ENCODE results near the gene AP5B1.

GRCh38 chr11:65767406-65767805 is 13.4 kb downstream of the AP5B1 start:
- TF ChIP-seq TAF1 (IDR thresholded peaks at IDR 0.05; ENCODE audit: borderline replicate concordance, insufficient read depth, low read length) (no peak), POLR2AphosphoS5 (IDR thresholded peaks at IDR 0.05; ENCODE audit: low read depth, low read length) (no peak), SIN3A (IDR thresholded peaks at IDR 0.05; ENCODE audit: borderline replicate concordance, insufficient read depth, low read length) (no peak), FOXP2 (optimal IDR thresholded peaks at IDR 0.05; ENCODE audit: borderline replicate concordance, extremely low read depth, extremely low read length, insufficient read depth) (no peak)
- TF ChIP-seq, protein P1, sequence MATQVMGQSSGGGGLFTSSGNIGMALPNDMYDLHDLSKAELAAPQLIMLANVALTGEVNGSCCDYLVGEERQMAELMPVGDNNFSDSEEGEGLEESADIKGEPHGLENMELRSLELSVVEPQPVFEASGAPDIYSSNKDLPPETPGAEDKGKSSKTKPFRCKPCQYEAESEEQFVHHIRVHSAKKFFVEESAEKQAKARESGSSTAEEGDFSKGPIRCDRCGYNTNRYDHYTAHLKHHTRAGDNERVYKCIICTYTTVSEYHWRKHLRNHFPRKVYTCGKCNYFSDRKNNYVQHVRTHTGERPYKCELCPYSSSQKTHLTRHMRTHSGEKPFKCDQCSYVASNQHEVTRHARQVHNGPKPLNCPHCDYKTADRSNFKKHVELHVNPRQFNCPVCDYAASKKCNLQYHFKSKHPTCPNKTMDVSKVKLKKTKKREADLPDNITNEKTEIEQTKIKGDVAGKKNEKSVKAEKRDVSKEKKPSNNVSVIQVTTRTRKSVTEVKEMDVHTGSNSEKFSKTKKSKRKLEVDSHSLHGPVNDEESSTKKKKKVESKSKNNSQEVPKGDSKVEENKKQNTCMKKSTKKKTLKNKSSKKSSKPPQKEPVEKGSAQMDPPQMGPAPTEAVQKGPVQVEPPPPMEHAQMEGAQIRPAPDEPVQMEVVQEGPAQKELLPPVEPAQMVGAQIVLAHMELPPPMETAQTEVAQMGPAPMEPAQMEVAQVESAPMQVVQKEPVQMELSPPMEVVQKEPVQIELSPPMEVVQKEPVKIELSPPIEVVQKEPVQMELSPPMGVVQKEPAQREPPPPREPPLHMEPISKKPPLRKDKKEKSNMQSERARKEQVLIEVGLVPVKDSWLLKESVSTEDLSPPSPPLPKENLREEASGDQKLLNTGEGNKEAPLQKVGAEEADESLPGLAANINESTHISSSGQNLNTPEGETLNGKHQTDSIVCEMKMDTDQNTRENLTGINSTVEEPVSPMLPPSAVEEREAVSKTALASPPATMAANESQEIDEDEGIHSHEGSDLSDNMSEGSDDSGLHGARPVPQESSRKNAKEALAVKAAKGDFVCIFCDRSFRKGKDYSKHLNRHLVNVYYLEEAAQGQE (IDR thresholded peaks at IDR 0.05; ENCODE audit: insufficient read depth in 1 of 2, low read depth in 2 of 2, low read length in 2 of 2): no peak

Data from PFSK-1 (cell line).